HEK293 (cell line): ENCODE results near the gene ANKRD13A.

Experiments used
- CTCF ChIP-seq: fragments of 450-650 bp; formaldehyde crosslinking; IDR thresholded peaks from 2 replicates; pipeline ENCODE4 v1.5.1; 2016; ENCODE audit warnings: missing biosample characterization, missing genetic modification characterization
- SP2 ChIP-seq: fragments of 450-650 bp; formaldehyde crosslinking; IDR thresholded peaks from 2 replicates; pipeline ENCODE4 v1.5.1; 2016; ENCODE audit warnings: missing biosample characterization, missing genetic modification characterization

GRCh38 chr12:110059651-110060000, 60.4 kb downstream of the ANKRD13A start:
- TF ChIP-seq CTCF (tag by site-specific recombination) (no peak), SP2 (tag by site-specific recombination) (no peak)
